Measurements from ENCODE around the gene CACNB4.

The CACNB4 gene

GRCh38 chr2:151975460-151976414 lies 123.1 kb downstream of the CACNB4 start:
- no peak for DNase-seq (ENCODE audit: low spot score)

DNA sequence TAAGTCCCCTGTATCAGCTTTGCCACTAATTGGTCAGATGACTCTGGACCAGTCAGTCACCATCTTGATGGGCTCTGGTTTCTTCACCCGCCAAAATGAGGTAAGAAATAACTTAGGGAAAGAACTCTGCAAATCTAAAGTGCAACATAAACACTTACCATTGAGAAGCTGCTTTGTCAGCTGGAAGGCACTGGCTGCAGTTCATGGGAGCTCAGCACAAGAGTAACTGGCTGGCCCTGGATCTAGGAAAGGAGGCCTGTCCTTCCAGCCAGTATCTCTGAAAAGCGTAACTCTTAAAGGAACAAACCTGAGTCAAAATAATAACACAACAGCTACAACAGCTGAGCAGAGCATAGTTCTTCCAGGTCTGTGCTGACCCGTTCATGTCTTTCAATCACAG lies 123.9 kb downstream of the CACNB4 start:
- DNase-seq (ENCODE audit: low spot score): no peak

GRCh38 chr2:151973901-151974199 lies 125.0 kb downstream of the CACNB4 start:
- DNase-seq (ENCODE audit: low spot score): no peak

DNA sequence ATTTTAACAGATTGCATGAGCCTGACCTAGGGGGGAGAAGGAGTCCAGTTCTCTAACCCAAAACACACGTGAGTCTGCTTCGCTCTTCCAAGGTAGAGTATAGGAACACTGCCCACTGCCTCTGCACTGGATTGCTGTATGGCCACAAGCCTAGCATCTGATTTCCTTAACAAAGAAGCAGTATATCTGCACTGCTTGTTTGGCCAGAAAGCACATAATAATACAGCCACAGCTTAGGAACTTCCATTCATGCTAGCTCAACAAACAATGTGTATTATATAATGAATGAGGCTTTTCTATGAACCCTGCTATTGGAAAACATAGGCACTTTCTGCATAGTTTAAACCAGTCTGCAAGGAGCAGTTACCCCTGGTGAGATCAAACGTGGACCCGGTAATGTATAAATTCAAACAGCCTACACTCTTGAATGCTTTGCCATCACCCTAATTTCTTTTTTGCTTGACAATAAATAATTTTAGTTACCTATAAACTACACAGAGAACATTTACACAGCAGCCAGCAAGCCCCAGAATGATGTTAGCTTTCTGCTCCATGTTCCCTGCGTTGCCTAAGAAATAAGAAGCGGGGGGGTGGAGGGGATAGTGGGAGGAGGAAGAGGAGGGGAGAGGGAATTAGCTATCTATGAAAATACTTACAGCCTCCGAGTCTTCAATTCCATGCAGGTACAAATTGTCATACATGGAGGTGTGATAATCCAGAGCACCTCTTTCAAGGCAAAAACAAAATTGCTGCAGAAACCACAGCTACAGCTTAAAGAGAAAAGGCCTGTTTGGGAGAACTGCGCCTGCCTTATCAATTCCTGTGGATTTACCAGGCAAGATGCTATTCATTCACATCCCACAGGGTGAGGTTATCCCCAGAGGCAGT lies 125.6 kb downstream of the CACNB4 start:
- DNase-seq (ENCODE audit: low spot score): no peak

GRCh38 chr2:151972241-151973012 lies 126.4 kb downstream of the CACNB4 start:
- DNase-seq (ENCODE audit: low spot score): no peak

- DNase-seq (ENCODE audit: low spot score): no peak
Observed at GRCh38 chr2:151971301-151972051, 127.4 kb downstream of the CACNB4 start.

GRCh38 chr2:151968770-151969470 lies 129.9 kb downstream of the CACNB4 start:
- no peak for DNase-seq (ENCODE audit: low spot score)

DNA sequence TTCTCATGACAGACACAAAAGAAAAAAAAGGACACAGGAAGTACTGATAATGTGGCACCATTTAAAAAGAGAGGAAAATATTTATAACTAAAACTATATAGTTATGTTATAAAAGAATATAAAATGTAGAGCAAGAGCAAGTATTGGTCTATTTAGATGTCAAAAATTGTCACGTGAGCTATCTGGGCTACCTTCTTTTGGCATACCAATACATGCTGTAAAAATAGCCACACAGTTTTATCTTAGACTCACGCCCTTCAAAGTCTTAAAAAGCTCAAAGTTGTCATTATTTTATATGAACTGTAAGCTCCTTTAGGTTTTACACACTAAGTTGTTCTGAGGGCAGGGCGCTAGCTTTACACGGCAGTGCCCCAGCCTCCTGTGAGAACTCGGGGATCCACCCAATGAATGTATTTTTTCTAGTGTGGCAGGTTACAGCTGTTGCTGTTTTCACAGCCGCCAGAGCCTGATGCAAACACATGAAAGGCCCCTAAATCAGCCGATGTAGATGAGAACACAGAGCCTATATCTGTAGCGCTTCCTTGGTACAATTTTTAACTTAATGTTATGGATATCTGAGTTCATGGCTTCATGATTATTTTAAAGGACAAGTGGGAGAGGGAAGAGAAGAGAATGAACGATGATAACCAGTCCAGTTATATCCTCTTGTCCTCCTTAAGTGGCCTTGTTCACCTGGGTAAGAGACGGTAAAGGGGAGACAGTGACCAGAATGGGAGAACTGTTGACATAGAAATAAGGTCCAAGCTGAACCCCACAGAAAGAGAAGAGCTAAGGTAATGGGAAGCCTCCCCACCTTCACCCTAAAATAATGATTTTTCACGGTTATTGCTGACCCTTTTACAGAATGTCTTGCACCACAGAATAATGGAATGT lies 130.8 kb downstream of the CACNB4 start:
- DNase-seq (ENCODE audit: low spot score): no peak

- DNase-seq (ENCODE audit: low spot score): no peak
Observed at GRCh38 chr2:151965884-151966283, 133.0 kb downstream of the CACNB4 start.

DNA sequence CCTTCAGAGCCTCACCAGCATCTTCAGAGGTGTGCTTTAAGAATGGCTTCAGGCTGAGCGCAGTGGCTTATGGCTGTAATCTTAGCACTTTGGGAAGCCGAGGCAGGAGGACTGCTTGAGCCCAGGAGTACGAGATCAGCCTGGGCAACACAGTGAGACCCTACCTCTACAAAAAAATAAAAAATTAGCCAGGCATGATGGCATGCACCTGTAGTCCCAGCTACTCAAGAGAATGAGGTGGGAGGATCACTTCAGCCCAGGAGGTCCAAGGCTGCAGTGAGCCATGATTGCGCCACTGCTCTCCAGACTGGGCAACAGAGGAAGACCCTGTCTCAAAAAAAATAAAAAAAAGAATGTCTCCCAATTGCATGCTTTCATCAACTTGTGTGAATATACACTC lies 137.3 kb downstream of the CACNB4 start:
- DNase-seq (ENCODE audit: low spot score): no peak

- no peak for DNase-seq (ENCODE audit: low spot score)
Observed at GRCh38 chr2:151959238-151959637, 139.6 kb downstream of the CACNB4 start.

GRCh38 chr2:151953467-151953866 lies 145.4 kb downstream of the CACNB4 start:
- DNase-seq (ENCODE audit: low spot score): no peak

- DNase-seq (ENCODE audit: low spot score): no peak
Observed at GRCh38 chr2:151952691-151953456, 146.0 kb downstream of the CACNB4 start.

- DNase-seq (ENCODE audit: low spot score): no peak
Observed at GRCh38 chr2:151947813-151948165, 151.1 kb downstream of the CACNB4 start.

DNA sequence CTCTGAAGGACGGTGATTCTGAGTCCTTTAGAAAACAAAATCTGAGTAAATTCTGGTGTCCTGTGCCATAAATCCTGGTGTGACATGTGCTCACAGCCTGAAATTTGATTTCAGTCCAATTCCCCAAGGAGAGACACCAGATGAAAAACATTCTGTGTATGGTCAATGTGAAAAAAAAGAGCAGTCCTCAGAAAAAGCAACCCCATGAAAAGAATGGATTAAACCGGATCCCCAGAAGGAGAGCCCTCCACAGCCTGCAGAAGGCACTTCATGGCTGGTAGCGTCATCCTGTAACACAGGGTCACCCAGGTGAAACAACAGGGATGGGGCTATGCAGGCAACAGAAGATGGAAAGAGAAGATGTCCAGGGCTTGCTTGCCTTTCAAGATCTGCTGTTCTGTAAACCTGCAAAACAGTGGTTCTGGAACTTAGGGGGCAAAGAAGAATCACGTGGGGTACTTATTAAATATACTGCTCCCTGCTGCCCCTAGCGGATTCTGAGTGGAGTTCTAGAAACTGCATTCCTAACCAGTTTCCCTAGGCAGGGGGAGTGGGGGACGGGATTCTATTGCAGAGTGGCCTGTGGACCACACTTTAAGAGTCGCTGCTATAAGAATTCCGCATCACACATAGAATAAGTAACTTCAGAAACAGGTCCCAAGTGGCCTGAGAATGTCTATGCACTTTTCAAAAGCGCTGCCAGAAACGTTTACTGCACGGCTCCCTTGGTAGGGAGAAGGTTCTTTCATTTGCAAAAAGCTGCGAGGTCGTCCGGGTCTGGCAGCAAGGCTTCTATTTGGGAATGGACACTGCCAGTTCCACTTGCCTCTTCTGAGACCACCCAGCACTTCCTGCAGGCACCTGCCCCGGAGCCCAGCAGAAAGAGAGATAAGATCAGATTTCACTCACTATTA lies 151.7 kb downstream of the CACNB4 start:
- DNase-seq (ENCODE audit: low spot score): peak; percentile 66

DNA sequence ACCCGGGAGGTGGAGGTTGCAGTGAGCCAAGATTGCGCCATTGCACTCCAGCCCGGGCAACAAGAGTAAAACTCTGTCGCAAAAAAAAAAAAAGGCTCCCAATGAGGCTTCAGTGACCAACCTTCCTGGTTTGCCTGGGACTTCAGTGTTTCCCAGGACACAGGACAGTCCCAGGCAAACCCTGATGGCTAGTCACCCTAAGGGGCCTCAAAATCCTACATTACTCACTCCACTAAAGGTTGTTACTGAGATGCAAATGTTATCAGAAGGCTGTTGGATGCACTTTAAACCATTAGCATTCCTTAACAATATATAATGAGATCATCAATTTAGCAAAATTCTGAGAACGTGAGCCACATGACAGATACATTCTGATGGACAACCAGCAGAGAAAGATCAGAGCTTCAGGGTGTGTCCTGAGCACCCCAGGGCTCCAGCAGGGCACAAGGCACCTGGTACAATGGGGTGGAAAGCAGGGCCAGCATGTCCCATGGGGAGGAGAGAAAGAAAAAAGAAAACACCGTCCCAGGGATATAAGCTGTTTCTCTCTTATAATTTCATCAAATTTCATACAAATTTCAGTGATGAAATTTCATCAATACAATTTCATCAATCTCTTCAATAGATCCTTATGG lies 152.5 kb downstream of the CACNB4 start:
- DNase-seq (ENCODE audit: low spot score): no peak

DNA sequence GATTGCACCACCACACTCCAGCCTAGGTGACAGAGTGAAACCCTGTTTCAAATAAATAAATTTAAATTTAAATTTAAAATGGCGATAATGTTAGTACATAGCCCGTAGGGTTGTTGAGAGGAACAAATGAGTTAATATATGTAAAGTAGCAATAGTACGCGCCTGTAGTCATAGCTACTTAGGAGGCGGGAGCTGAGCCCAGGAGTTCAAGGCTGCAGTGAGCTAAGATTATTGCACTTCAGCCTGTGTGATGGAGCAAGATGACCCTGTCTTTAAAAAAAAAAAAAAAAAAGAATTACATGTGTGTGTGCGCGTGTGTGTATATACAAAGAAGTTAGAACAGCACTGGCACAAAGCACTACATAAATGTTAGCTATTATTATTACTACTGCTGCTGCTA lies 153.2 kb downstream of the CACNB4 start:
- DNase-seq (ENCODE audit: low spot score): no peak

- no peak for DNase-seq (ENCODE audit: low spot score)
Observed at GRCh38 chr2:151945186-151945585, 153.7 kb downstream of the CACNB4 start.
